ENCODE measurements around the gene CYP2A13. TPM values are rescaled to one million over a fixed set of nuclear protein-coding genes. Genes with fewer than 3 reads are reported as not detected.
"Not testable (repeated sequence)": the region's sequence is repeated elsewhere in the genome, so short reads cannot be mapped to it uniquely, and the experiment has no call there.

CYP2A13 gene
- total RNA-seq, 1 donor from 2014 or later = not detected

- DNase-seq (ENCODE audit: extremely low read depth, low read depth, low spot score) = no peak
Observed at GRCh38 chr19:41116261-41116660, 28.0 kb downstream of the CYP2A13 start.

GRCh38 chr19:41120929-41121911, 33.0 kb downstream of the CYP2A13 start:
- not testable (repeated sequence) for DNase-seq (ENCODE audit: extremely low read depth, low read depth, low spot score)

GRCh38 chr19:41122846-41123245, 34.6 kb downstream of the CYP2A13 start:
- not testable (repeated sequence) for DNase-seq (ENCODE audit: extremely low read depth, low read depth, low spot score)

- DNase-seq (ENCODE audit: extremely low read depth, low read depth, low spot score) = no peak
Observed at GRCh38 chr19:41123716-41124294, 35.6 kb downstream of the CYP2A13 start.

- DNase-seq (ENCODE audit: extremely low read depth, low read depth, low spot score) = not testable (repeated sequence)
Observed at GRCh38 chr19:41126765-41127203, 38.5 kb downstream of the CYP2A13 start.

- not testable (repeated sequence) for DNase-seq (ENCODE audit: extremely low read depth, low read depth, low spot score)
Observed at GRCh38 chr19:41127362-41127761, 39.1 kb downstream of the CYP2A13 start.

GRCh38 chr19:41127801-41128300, 39.6 kb downstream of the CYP2A13 start:
- not testable (repeated sequence) for DNase-seq (ENCODE audit: extremely low read depth, low read depth, low spot score)

- DNase-seq (ENCODE audit: extremely low read depth, low read depth, low spot score) = no peak
Observed at GRCh38 chr19:41128692-41129091, 40.4 kb downstream of the CYP2A13 start.

- no peak for DNase-seq (ENCODE audit: extremely low read depth, low read depth, low spot score)
Observed at GRCh38 chr19:41131186-41131585, 42.9 kb downstream of the CYP2A13 start.

GRCh38 chr19:41133260-41133659, 45.0 kb downstream of the CYP2A13 start:
- DNase-seq (ENCODE audit: extremely low read depth, low read depth, low spot score) = no peak

GRCh38 chr19:41134616-41135015, 46.4 kb downstream of the CYP2A13 start:
- DNase-seq (ENCODE audit: extremely low read depth, low read depth, low spot score) = no peak

- not testable (repeated sequence) for DNase-seq (ENCODE audit: extremely low read depth, low read depth, low spot score)
Observed at GRCh38 chr19:41135390-41136384, 47.4 kb downstream of the CYP2A13 start.

GRCh38 chr19:41136636-41137455, 48.6 kb downstream of the CYP2A13 start:
- DNase-seq (ENCODE audit: extremely low read depth, low read depth, low spot score) = no peak

GRCh38 chr19:41144403-41144802, 56.2 kb downstream of the CYP2A13 start:
- DNase-seq (ENCODE audit: extremely low read depth, low read depth, low spot score) = peak; percentile 75

Other genes starting within 250 kb of the CYP2A13 start
- not detected in 2 replicates for gene CYP2A6, start 238.0 kb upstream of the CYP2A13 start, total RNA-seq
- gene CYP2A7, start 206.2 kb upstream of the CYP2A13 start, total RNA-seq = not detected in 2 replicates
- not detected in 2 replicates for gene CYP2B6, start 97.2 kb upstream of the CYP2A13 start, total RNA-seq
- gene CYP2F1, start 26.0 kb downstream of the CYP2A13 start, total RNA-seq = not detected in 2 replicates
- 0.88 and 9.1 TPM in 2 replicates for gene CYP2S1, start 104.8 kb downstream of the CYP2A13 start, total RNA-seq
- gene AXL, start 130.8 kb downstream of the CYP2A13 start, total RNA-seq = 64.5 and 89.8 TPM in 2 replicates
- gene HNRNPUL1, start 175.9 kb downstream of the CYP2A13 start, total RNA-seq = 135 and 217 TPM in 2 replicates
- gene CCDC97, start 221.7 kb downstream of the CYP2A13 start, total RNA-seq = 10.9 and 16.3 TPM in 2 replicates

Data from glomerular endothelial cell (primary cell).